Frontal cortex (tissue), 4 donors: ENCODE measurements around the gene PFDN1. TPM values are rescaled to one million over a fixed set of nuclear protein-coding genes. Genes with fewer than 3 reads are reported as not detected.

ENCODE experiments used
- DNase-seq, 2 donors: peaks; one replicate each; pipeline ENCODE4 v3.0.0; 2012; ENCODE audit warnings: low spot score in 2 of 2
- FAIRE-seq: peaks from 2 replicates; lab custom pipeline; 2012; peaks lifted over from hg19 to GRCh38; lab: Jason Lieb, UNC
- total RNA-seq: library from RNA; depleted of rRNA; stranded (reverse); fragments of >200 nt; gene quantifications from one replicate; pipeline ENCODE4 v1.2.3, GENCODE V29; 2014
- donor health status: control.
- donor health status: control.
- donor health status: control.

Gene PFDN1
- total RNA-seq, 1 donor from 2014 or later: 44.8 TPM

GRCh38 chr5:140299056-140299455, 3.8 kb downstream of the PFDN1 start:
- no peak for DNase-seq
- no peak for FAIRE-seq

DNA sequence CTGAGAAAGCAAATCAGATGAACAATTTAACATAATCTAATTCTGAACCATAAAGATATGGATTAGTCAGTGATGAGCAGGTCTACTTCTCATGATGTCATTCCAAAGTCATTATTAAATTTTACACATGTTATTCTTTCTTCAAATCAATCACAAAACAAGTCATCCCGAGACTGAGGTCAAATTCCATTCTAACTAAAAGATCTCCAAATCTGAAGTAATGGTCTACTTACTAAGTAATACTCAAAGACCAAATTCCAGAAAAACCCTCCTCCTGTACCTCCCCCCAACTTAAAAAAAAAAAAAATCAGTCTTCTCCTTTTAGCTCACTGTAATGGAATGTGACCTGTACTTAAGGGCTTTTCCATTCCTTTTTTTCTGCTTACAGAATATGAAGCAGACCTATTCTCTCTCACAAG, 4.7 kb downstream of the PFDN1 start:
- FAIRE-seq: no peak
- no peak for DNase-seq

DNA sequence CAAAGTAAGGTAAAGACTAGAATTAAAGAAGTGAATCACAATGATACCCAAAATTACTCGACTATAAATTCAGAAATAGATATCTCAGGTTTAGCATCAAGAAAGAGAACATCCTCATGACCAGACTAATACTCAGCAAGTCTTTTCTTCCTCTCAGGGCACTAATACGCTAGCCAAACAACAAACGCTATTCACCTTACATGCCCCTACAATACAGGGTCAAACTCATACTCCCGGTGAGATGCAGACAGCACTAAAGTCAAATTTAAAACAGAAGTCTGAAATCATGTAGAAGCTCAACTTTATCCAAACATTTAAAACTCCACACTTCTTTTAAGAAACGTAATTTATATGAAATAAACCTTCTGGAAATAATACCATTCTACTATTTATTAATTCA, 5.6 kb downstream of the PFDN1 start:
- FAIRE-seq (no peak), DNase-seq (no peak)

DNA sequence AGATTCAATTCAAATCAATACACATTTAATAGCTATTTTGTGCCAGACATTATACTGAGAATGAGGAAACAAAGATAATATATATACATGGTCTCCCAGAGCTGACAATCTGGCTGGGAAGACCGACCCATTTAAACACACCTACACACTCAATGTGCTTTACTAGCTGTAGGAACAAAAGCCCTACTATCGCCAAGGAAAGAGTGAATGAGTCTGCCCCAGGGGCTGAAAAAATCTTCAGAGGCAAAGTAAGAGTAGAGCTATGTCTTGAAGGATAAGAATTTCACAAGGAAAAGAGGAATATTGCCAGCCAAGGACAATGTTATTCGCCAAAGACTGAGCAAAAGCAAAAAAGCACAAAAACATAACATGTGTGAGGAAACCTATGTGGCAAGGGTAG, 6.6 kb downstream of the PFDN1 start:
- DNase-seq (no peak), FAIRE-seq (no peak)

- DNase-seq (no peak), FAIRE-seq (no peak)
Observed at GRCh38 chr5:140295414-140295813, 7.5 kb downstream of the PFDN1 start.

GRCh38 chr5:140294753-140295152, 8.1 kb downstream of the PFDN1 start:
- FAIRE-seq: no peak
- DNase-seq: no peak

- no peak for DNase-seq
- FAIRE-seq: no peak
Observed at GRCh38 chr5:140293849-140294100, 9.1 kb downstream of the PFDN1 start.

- FAIRE-seq (no peak), DNase-seq (no peak)
Observed at GRCh38 chr5:140293091-140293848, 9.6 kb downstream of the PFDN1 start.

DNA sequence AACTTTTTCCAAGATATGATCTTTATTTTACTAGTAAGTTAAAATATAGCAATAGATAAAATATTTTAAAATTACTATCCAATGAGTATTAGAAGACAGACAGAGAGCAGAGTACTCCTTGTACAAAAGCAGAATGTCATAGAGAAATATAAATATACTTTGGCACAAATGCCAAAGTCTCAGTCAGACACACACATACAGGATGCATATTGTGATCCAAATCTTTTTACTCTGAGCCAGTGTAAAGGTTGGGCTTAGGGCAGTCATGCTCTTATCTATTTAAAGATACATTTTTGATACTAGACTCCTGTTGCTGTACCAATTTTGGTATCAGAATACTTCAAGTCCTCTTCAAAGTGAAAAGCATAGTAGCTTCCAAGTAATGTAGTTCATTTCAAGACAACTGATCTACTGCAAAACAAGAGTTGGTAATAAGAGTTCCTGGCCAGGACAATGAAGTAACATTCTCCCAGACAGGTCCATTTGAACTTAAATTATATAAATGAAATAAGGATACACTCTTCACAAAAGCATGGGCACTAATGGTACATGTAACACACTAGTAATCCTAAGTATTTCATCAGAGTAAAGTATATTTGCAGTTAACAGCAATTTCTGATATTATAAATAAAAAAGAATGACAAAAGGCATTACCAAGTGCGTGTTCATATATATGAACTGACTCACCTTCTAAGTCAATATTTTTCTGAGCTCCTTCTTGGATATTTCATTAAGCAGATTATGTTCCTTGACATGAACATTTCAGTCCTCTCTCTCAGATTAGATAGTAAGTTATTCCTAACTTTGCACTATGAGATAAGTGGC, 10.5 kb downstream of the PFDN1 start:
- FAIRE-seq (no peak), DNase-seq (no peak)

GRCh38 chr5:140287801-140288521, 14.9 kb downstream of the PFDN1 start:
- FAIRE-seq: no peak
- no peak for DNase-seq

- FAIRE-seq (no peak), DNase-seq (no peak)
Observed at GRCh38 chr5:140286424-140286823, 16.5 kb downstream of the PFDN1 start.

DNA sequence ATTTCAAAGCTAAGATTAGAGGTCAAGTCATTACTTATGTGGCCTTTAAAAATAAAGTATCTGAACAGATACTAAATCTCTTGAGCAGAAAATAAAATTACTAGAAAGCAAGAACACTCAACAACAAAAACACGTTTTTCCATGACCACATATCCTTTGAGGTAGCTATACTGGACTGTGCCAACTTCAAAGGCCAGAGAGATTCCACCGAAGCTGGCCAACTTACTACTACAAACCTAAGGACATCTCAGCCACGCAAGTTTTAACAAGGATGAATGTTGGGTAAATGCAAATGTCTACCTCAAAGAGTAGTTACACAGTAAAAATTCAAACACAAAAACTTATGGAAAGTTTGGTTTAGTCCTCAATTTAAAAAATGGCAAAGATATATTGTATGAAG, 18.9 kb downstream of the PFDN1 start:
- FAIRE-seq (no peak), DNase-seq (no peak)

GRCh38 chr5:140282266-140282665, 20.6 kb downstream of the PFDN1 start:
- DNase-seq (no peak), FAIRE-seq (no peak)

- FAIRE-seq (no peak), DNase-seq (no peak)
Observed at GRCh38 chr5:140275837-140276236, 27.1 kb downstream of the PFDN1 start.

GRCh38 chr5:140273401-140273877, 29.5 kb downstream of the PFDN1 start:
- FAIRE-seq: no peak
- DNase-seq: no peak

DNA sequence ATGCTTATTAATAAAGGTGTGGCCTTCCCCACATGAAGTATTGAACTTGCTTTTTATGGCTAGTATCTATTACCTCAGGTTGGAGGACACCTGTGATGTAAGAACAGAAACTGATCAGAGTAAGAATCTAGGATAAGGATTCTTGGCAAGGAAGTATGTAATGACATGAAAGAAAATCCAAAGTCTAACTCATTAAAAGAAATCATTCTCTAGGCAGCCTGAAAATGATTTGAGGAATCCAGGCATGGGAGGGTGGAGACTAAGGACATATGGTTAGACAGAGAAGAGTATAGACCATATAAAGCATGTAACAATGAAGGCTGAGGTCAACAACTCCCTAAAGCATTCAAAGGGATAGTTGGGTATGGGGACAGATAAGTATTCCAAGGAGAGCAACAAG, 32.9 kb downstream of the PFDN1 start:
- FAIRE-seq (no peak), DNase-seq (no peak)

GRCh38 chr5:140267559-140268018, 35.3 kb downstream of the PFDN1 start:
- FAIRE-seq (no peak), DNase-seq (no peak)

- FAIRE-seq (no peak), DNase-seq (no peak)
Observed at GRCh38 chr5:140267201-140267540, 35.7 kb downstream of the PFDN1 start.

- FAIRE-seq (no peak), DNase-seq (no peak)
Observed at GRCh38 chr5:140266471-140267200, 36.3 kb downstream of the PFDN1 start.

DNA sequence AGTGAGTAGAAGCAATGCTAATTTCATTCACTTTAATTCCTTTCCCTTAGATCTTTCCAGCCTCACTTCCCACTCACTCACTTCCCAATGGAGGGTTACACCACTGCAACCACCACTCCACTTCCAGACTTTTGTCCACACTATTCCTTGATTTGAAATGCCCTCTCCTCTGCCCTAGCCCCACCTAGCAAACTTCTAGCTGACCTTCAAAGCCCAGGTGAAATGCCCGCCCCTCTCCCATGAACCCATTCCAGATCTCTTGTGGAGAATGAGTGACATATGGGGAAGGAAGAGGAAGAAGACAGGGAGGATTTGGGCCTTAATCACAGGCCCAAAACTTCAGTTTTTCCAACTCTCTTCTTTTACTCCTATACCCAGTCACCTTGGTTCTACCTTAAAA, 37.1 kb downstream of the PFDN1 start:
- DNase-seq (no peak), FAIRE-seq (no peak)
